Measurements from ENCODE around the gene VPS13D.

- TF ChIP-seq CTCF (conservative IDR thresholded peaks at IDR 0.05 in 1 of 2, IDR thresholded peaks at IDR 0.05 in 1 of 2; ENCODE audit: extremely low read depth in 1 of 2, insufficient read depth in 1 of 2, low read depth in 1 of 2, low read length in 2 of 2) = no peak
- TF ChIP-seq EZH2 (IDR thresholded peaks at IDR 0.05; ENCODE audit: borderline replicate concordance, low read length) = no peak
Measured at GRCh38 chr1:12404918-12405317, 175.1 kb downstream of the VPS13D start.

Measured in mammary epithelial cell (primary cell).